Renal pelvis (tissue), 4 donors: ENCODE data around the gene UBE2O. TPM values are rescaled to one million over a fixed set of nuclear protein-coding genes. Genes with fewer than 3 reads are reported as not detected.

ENCODE experiments used
- DNase-seq: peaks from one replicate; pipeline ENCODE4 v3.0.0-alpha.2; 2013
- polyA plus RNA-seq, 3 donors: library from polyadenylated mRNA; unstranded; fragments of 120-200 nt; gene quantifications; one replicate each; pipeline ENCODE4 v1.2.1, GENCODE V29; 2013; ENCODE audit not compliant: insufficient read length in 3 of 3

Gene UBE2O
- polyA plus RNA-seq, 3 donors = 27.2 to 30.6 (median 27.3) TPM

- DNase-seq = no peak
Observed at GRCh38 chr17:76469076-76469990, 16.4 kb upstream of the UBE2O start.

GRCh38 chr17:76468634-76469010 lies 15.7 kb upstream of the UBE2O start:
- no peak for DNase-seq

GRCh38 chr17:76467809-76468633 lies 15.1 kb upstream of the UBE2O start:
- no peak for DNase-seq

GRCh38 chr17:76467366-76467765 lies 14.4 kb upstream of the UBE2O start, which contains the start of gene AANAT:
Gene AANAT, plus strand, starts transcription at chr17:76467603. Its CDS starts 1,144 bp downstream, at chr17:76468747.
- no peak for DNase-seq

- DNase-seq = no peak
Observed at GRCh38 chr17:76466775-76467130, 13.8 kb upstream of the UBE2O start.

GRCh38 chr17:76462556-76463290 lies 9.8 kb upstream of the UBE2O start:
- DNase-seq = no peak

GRCh38 chr17:76461765-76462555 lies 9.0 kb upstream of the UBE2O start:
- DNase-seq = no peak

GRCh38 chr17:76459674-76460073 lies 6.7 kb upstream of the UBE2O start:
- no peak for DNase-seq

- DNase-seq = no peak
Observed at GRCh38 chr17:76458580-76459490, 5.9 kb upstream of the UBE2O start.

- no peak for DNase-seq
Observed at GRCh38 chr17:76453431-76453743, 435 bp upstream of the UBE2O start.

GRCh38 chr17:76452127-76452659 lies 759 bp downstream of the UBE2O start:
- no peak for DNase-seq

GRCh38 chr17:76451506-76451905 lies 1.4 kb downstream of the UBE2O start:
- no peak for DNase-seq

- no peak for DNase-seq
Observed at GRCh38 chr17:76449126-76449525, 3.8 kb downstream of the UBE2O start.

GRCh38 chr17:76447931-76448652 lies 4.9 kb downstream of the UBE2O start:
- no peak for DNase-seq

GRCh38 chr17:76446449-76447231 lies 6.3 kb downstream of the UBE2O start:
- no peak for DNase-seq

- no peak for DNase-seq
Observed at GRCh38 chr17:76445697-76446448, 7.1 kb downstream of the UBE2O start.

- DNase-seq = no peak
Observed at GRCh38 chr17:76444518-76445311, 8.2 kb downstream of the UBE2O start.
